NCI-H2196 (cell line): ENCODE results near the gene MTR.
"Not testable (repeated sequence)": the region's sequence is repeated elsewhere in the genome, so short reads cannot be mapped to it uniquely, and the experiment has no call there.

Experiments used
- DNase-seq: peaks from one replicate; lab custom pipeline; 2025; ENCODE audit not compliant: unreplicated experiment; lab: John Stamatoyannopoulos, UW

The MTR gene

GRCh38 chr1:236895665-236896387 is 100.7 kb downstream of the MTR start:
- DNase-seq: no peak

- no peak for DNase-seq
Observed at GRCh38 chr1:236896716-236897115, 101.6 kb downstream of the MTR start.

- no peak for DNase-seq
Observed at GRCh38 chr1:236904892-236905741, 110.0 kb downstream of the MTR start.

GRCh38 chr1:236907205-236907604 is 112.1 kb downstream of the MTR start:
- no peak for DNase-seq

GRCh38 chr1:236908669-236909068 is 113.6 kb downstream of the MTR start:
- DNase-seq: no peak

- DNase-seq: not testable (repeated sequence)
Observed at GRCh38 chr1:236911047-236911446, 116.0 kb downstream of the MTR start.

GRCh38 chr1:236913371-236914037 is 118.4 kb downstream of the MTR start:
- no peak for DNase-seq

GRCh38 chr1:236914375-236914774 is 119.3 kb downstream of the MTR start:
- DNase-seq: no peak

- no peak for DNase-seq
Observed at GRCh38 chr1:236916131-236916800, 121.2 kb downstream of the MTR start.

- no peak for DNase-seq
Observed at GRCh38 chr1:236917448-236917847, 122.4 kb downstream of the MTR start.

- DNase-seq: no peak
Observed at GRCh38 chr1:236920286-236920894, 125.3 kb downstream of the MTR start.

- no peak for DNase-seq
Observed at GRCh38 chr1:236921610-236922009, 126.5 kb downstream of the MTR start.

GRCh38 chr1:236922190-236922589 is 127.1 kb downstream of the MTR start:
- no peak for DNase-seq

- DNase-seq: no peak
Observed at GRCh38 chr1:236925386-236925785, 130.3 kb downstream of the MTR start.

GRCh38 chr1:236930503-236930902 is 135.4 kb downstream of the MTR start:
- no peak for DNase-seq

GRCh38 chr1:236938760-236939159 is 143.7 kb downstream of the MTR start:
- no peak for DNase-seq

- no peak for DNase-seq
Observed at GRCh38 chr1:236942431-236942830, 147.3 kb downstream of the MTR start.

- DNase-seq: no peak
Observed at GRCh38 chr1:236944556-236944955, 149.5 kb downstream of the MTR start.

GRCh38 chr1:236945002-236945401 is 149.9 kb downstream of the MTR start:
- no peak for DNase-seq

GRCh38 chr1:236947794-236948193 is 152.7 kb downstream of the MTR start:
- no peak for DNase-seq

- no peak for DNase-seq
Observed at GRCh38 chr1:236948381-236948780, 153.3 kb downstream of the MTR start.
